ENCODE data around the gene COL18A1.

GRCh38 chr21:45355573-45355972 lies 49.4 kb upstream of the COL18A1 start:
- TF ChIP-seq CTCF (IDR thresholded peaks at IDR 0.05) (no peak), POLR2A (IDR thresholded peaks at IDR 0.05; ENCODE audit: low read depth) (no peak), POLR2AphosphoS5 (IDR thresholded peaks at IDR 0.05) (no peak), EP300 (IDR thresholded peaks at IDR 0.05) (no peak)
